Caco-2 (cell line): ENCODE results near the gene CASD1. TPM values are rescaled to one million over a fixed set of nuclear protein-coding genes. Genes with fewer than 3 reads are reported as not detected.

Experiments
- BruUV-seq: library from RNA; stranded (reverse); fragments of 400-500 nt; replicated peaks from 2 replicates; lab custom pipeline; 2021; lab: Mats Ljungman, UMichigan
- CTCF ChIA-PET: fragments of 300-600 bp; sonication (Branson Sonifier 250); formaldehyde crosslinking; loops from one replicate; lab custom pipeline; 2022; ENCODE audit warnings: antibody characterized with exemption; lab: Charles Lee
- POLR2A ChIA-PET: fragments of 300-600 bp; sonication (Branson Sonifier 250); formaldehyde crosslinking; loops from one replicate; lab custom pipeline; 2022; ENCODE audit warnings: antibody characterized with exemption; lab: Charles Lee
- DNase-seq, 2 experiments: peaks; one replicate each; pipeline versions ENCODE4 v3.0.0 to v3.0.0-alpha.2; 2020 to 2022
- H3K27me3 ChIP-seq: replicated peaks from 2 replicates; pipeline ENCODE4 v1.6.0; 2011; ENCODE audit warnings: low read length; ENCODE audit not compliant: control insufficient read depth, insufficient read depth
- H3K36me3 ChIP-seq: 2 replicates; pipeline ENCODE4 v1.5.1; 2011; ENCODE audit warnings: low read length; ENCODE audit not compliant: control insufficient read depth, insufficient read depth
- H3K4me1 ChIP-seq: fragments of 250-450 bp; sonication (Bioruptor Pico); 2 replicates; pipeline ENCODE4 v1.5.1; 2020; ENCODE audit warnings: mild to moderate bottlenecking
- H3K4me3 ChIP-seq: 2 replicates; pipeline ENCODE4 v1.5.1; 2011; ENCODE audit warnings: low read depth, mild to moderate bottlenecking, control low read depth, low read length
- H3K9me3 ChIP-seq: fragments of 250-450 bp; sonication (Bioruptor Pico); 2 replicates; pipeline ENCODE4 v1.5.1; 2020; ENCODE audit warnings: mild to moderate bottlenecking, moderate library complexity
- H3K27ac Mint-ChIP-seq: one replicate; pipeline ENCODE4 v1.8.0; 2022; ENCODE audit warnings: mixed read lengths; ENCODE audit not compliant: unreplicated experiment
- H3K27me3 Mint-ChIP-seq: one replicate; pipeline ENCODE4 v1.8.0; 2022; ENCODE audit warnings: mixed read lengths; ENCODE audit not compliant: insufficient read depth, unreplicated experiment
- H3K36me3 Mint-ChIP-seq: one replicate; pipeline ENCODE4 v1.8.0; 2022; ENCODE audit warnings: mild to moderate bottlenecking, mixed read lengths; ENCODE audit not compliant: insufficient read depth, unreplicated experiment
- H3K4me1 Mint-ChIP-seq: one replicate; pipeline ENCODE4 v1.8.0; 2022; ENCODE audit warnings: low read depth, mixed read lengths; ENCODE audit not compliant: unreplicated experiment
- H3K4me3 Mint-ChIP-seq: one replicate; pipeline ENCODE4 v1.8.0; 2022; ENCODE audit warnings: mild to moderate bottlenecking, moderate library complexity, mixed read lengths; ENCODE audit not compliant: unreplicated experiment
- H3K9me3 Mint-ChIP-seq: one replicate; pipeline ENCODE4 v1.8.0; 2022; ENCODE audit warnings: mixed read lengths; ENCODE audit not compliant: unreplicated experiment
- intact Hi-C: fragments of 100-400 bp; cut with micrococcal nuclease; formaldehyde crosslinking; loops from one replicate; pipeline ENCODE4 v1.10.0; 2022; ENCODE audit not compliant: unreplicated experiment
- total RNA-seq: library from RNA; stranded (reverse); gene quantifications from 2 replicates; pipeline ENCODE4 v1.2.3, GENCODE V29; 2022
- TF ChIP-seq, protein P1 (sequence below), 2 experiments: fragments of 200-600 bp in 1 of 2; IDR thresholded peaks; 1 replicate in 1 of 2; 2 replicates in 1 of 2; pipeline versions ENCODE4 v1.5.1 to v1.8.0; 2011 to 2022; ENCODE audit warnings: antibody characterized with exemption in 1 of 2, control low read depth in 1 of 2, inconsistent platforms in 1 of 2, low read depth in 1 of 2, low read length in 1 of 2, mild to moderate bottlenecking in 1 of 2, moderate library complexity in 1 of 2; ENCODE audit not compliant: insufficient read depth in 1 of 2, severe bottlenecking in 1 of 2, unreplicated experiment in 1 of 2

CASD1 gene
- total RNA-seq, 1 experiment from 2014 or later, result 13.7 TPM

DNA sequence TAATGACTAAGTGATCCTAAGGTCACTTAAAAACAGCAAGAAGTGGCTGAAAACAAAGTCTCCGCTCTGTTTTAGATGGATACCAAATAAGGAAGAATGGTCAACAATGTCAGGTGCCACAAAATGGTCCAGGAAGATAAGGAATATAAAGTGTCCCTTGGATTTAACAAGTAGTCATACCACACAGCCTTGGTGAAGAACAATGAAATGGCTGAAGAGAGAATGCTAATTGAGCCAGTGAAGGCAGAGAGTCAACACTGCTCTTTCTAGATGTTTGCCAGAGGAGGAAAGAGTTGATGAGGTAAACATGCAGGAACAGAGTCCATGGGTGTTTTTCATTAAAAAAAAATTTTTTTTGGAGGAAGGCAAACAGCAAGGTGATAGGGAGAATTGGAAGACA, 2.1 kb upstream of the CASD1 start:
- H3K4me3 ChIP-seq, result no peak overlapping the region
- no peak for DNase-seq
- Mint-ChIP-seq H3K4me1 (no peaks in the 10 kb centered on the region), H3K36me3 (no peaks in the 10 kb centered on the region), H3K4me3 (no peak overlapping the region), H3K27me3 (peaks cover 2% of the 10 kb centered on the region), H3K9me3 (no peaks in the 10 kb centered on the region), H3K27ac (no peak overlapping the region)
- TF ChIP-seq, protein P1, sequence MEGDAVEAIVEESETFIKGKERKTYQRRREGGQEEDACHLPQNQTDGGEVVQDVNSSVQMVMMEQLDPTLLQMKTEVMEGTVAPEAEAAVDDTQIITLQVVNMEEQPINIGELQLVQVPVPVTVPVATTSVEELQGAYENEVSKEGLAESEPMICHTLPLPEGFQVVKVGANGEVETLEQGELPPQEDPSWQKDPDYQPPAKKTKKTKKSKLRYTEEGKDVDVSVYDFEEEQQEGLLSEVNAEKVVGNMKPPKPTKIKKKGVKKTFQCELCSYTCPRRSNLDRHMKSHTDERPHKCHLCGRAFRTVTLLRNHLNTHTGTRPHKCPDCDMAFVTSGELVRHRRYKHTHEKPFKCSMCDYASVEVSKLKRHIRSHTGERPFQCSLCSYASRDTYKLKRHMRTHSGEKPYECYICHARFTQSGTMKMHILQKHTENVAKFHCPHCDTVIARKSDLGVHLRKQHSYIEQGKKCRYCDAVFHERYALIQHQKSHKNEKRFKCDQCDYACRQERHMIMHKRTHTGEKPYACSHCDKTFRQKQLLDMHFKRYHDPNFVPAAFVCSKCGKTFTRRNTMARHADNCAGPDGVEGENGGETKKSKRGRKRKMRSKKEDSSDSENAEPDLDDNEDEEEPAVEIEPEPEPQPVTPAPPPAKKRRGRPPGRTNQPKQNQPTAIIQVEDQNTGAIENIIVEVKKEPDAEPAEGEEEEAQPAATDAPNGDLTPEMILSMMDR (IDR thresholded peaks at IDR 0.05; ENCODE audit: insufficient read depth in 1 of 2, low read depth in 1 of 2, low read length in 1 of 2, severe bottlenecking in 1 of 2, unreplicated experiment in 1 of 2), result no peak
- no TSS peak for BruUV-seq
- intact Hi-C loops, result no loop called here
- H3K4me1 ChIP-seq, result peaks cover 9% of the 10 kb centered on the region
- ChIA-PET POLR2A (no interaction called here), CTCF (no interaction called here)
- H3K36me3 ChIP-seq, result no peaks in the 10 kb centered on the region
- H3K9me3 ChIP-seq, result no peaks in the 10 kb centered on the region
- no peaks in the 10 kb centered on the region for H3K27me3 ChIP-seq

DNA sequence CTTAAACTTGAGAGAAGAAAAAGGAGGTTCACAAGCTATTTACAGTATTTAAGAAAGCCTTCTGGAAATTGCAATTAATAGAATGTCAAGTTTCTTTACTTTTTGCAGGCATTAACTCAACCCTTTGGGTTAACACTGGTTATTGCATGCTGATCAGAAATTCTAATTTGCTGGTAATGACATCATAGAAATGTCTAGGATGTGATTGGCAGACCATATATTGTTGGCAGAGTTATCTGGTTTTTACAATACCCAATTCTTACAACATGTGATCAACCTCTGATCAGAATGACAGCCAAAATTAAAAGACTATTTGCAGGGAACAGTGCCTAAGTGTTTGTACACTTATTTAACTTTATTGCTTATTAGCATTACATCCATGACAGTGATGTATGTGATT, 1.6 kb upstream of the CASD1 start:
- ChIA-PET CTCF (no interaction called here), POLR2A (no interaction called here)
- no peaks in the 10 kb centered on the region; the same call in 1 of the 2 replicates for H3K36me3 ChIP-seq
- H3K27me3 ChIP-seq, result no peaks in the 10 kb centered on the region
- no peak for DNase-seq
- no peaks in the 10 kb centered on the region for H3K9me3 ChIP-seq
- intact Hi-C loops, result no loop called here
- no peak overlapping the region for H3K27ac Mint-ChIP-seq
- H3K27me3 Mint-ChIP-seq, result peaks cover 2% of the 10 kb centered on the region
- H3K4me1 Mint-ChIP-seq, result no peaks in the 10 kb centered on the region
- TF ChIP-seq, protein P1 (IDR thresholded peaks at IDR 0.05; ENCODE audit: insufficient read depth in 1 of 2, low read depth in 1 of 2, low read length in 1 of 2, severe bottlenecking in 1 of 2, unreplicated experiment in 1 of 2), result no peak
- no peak overlapping the region for H3K4me3 Mint-ChIP-seq
- peaks cover 9% of the 10 kb centered on the region for H3K4me1 ChIP-seq
- BruUV-seq, result no TSS peak
- H3K9me3 Mint-ChIP-seq, result no peaks in the 10 kb centered on the region
- no peak overlapping the region for H3K4me3 ChIP-seq
- no peaks in the 10 kb centered on the region for H3K36me3 Mint-ChIP-seq

DNA sequence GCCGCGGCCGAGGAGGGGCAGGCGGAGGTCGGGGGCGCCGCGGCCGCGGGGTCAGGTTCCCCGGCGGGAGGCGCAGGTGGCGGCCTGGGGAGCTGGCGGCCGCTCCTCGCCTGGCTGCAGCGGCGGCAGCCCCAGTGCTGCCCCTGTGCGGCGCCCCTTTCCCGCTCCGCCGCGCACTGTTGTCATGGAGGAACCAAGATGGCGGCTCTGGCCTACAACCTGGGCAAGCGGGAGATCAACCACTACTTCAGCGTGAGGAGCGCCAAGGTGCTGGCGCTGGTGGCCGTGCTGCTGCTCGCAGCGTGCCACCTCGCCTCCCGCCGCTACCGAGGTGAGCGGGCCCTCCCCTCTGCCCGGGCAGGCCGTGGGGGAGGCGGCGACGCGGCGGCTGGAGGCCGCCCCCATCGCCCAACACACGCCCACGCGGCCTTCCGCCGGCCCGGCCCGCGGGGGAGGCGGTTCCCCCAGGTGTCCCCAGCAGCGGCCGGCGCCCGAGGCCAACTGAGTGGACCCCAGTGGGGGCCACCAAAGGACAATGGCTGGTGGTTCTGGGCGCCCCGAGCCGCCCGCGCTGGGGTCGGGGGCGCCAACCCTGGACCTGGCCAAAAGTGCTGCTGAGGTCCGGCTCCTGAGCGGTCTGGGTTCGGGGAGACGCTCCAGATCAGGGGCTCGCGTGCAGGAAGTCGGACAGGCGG, 425 bp downstream of the CASD1 start:
- POLR2A ChIA-PET, result no interaction called here
- BruUV-seq, result no TSS peak
- intact Hi-C loops, result loop anchor here (1.0 to 2.0 kb wide), 3 partner anchors 61 to 148 kb away; no protein-coding TSS in a partner anchor

More for the DNA sequence above, 425 bp downstream of the CASD1 start:
- H3K9me3 Mint-ChIP-seq, result no peaks in the 10 kb centered on the region
- H3K27me3 ChIP-seq, result no peaks in the 10 kb centered on the region
- H3K4me1 Mint-ChIP-seq, result peaks cover 7% of the 10 kb centered on the region
- peak overlapping the region; percentile 65 for H3K27ac Mint-ChIP-seq
- no peaks in the 10 kb centered on the region for H3K36me3 Mint-ChIP-seq
- H3K36me3 ChIP-seq, result no peaks in the 10 kb centered on the region; the same call in 1 of the 2 replicates
- CTCF ChIA-PET, result interaction anchor here (0.6 to 1.0 kb wide), 4 partner anchors 32 to 147 kb away, joined by 3 to 5 read pairs (median 4); no protein-coding TSS in a partner anchor
- H3K4me1 ChIP-seq, result peaks cover 23% of the 10 kb centered on the region
- DNase-seq, result peak; percentile 74 to 84
- H3K27me3 Mint-ChIP-seq, result no peaks in the 10 kb centered on the region
- TF ChIP-seq, protein P1 (IDR thresholded peaks at IDR 0.05; ENCODE audit: insufficient read depth in 1 of 2, low read depth in 1 of 2, low read length in 1 of 2, severe bottlenecking in 1 of 2, unreplicated experiment in 1 of 2), result peak in 1 of 2 experiments; percentile 30
- H3K4me3 ChIP-seq, result peak overlapping the region; percentile 72
- H3K9me3 ChIP-seq, result no peaks in the 10 kb centered on the region
- peak overlapping the region; percentile 79 for H3K4me3 Mint-ChIP-seq
